Gastroesophageal sphincter (tissue), 4 donors: ENCODE data around the gene NDUFAB1. TPM values are rescaled to one million over a fixed set of nuclear protein-coding genes. Genes with fewer than 3 reads are reported as not detected.

Experiments used
- ATAC-seq: fragments of 150-250 bp; one replicate; pipeline ENCODE4 v1.9.1; 2016; ENCODE audit warnings: mild to moderate bottlenecking, moderate library complexity
- H3K27ac ChIP-seq, 4 donors: fragments of 200-600 bp; sonication (generic) in 3 of 4; 1 replicate in 3 of 4; 2 replicates in 1 of 4; pipeline ENCODE4 v1.5.1; 2016 to 2019
- H3K27me3 ChIP-seq: fragments of 200-600 bp; sonication (generic); one replicate; pipeline ENCODE4 v1.5.1; 2019
- H3K36me3 ChIP-seq, 2 donors: fragments of 200-600 bp; sonication (generic); one replicate each; pipeline ENCODE4 v1.5.1; 2019; ENCODE audit warnings: control low read depth in 1 of 2
- H3K4me1 ChIP-seq, 3 donors: fragments of 200-600 bp; sonication (generic); 1 replicate in 2 of 3; 2 replicates in 1 of 3; pipeline ENCODE4 v1.5.1; 2016 to 2019; ENCODE audit warnings: control low read depth in 2 of 3
- H3K4me3 ChIP-seq, 2 donors: fragments of 200-600 bp; sonication (generic); one replicate each; pipeline ENCODE4 v1.5.1; 2019; ENCODE audit warnings: mild to moderate bottlenecking in 1 of 2, moderate library complexity in 1 of 2
- H3K9me3 ChIP-seq, 3 donors: fragments of 200-600 bp; sonication (generic); one replicate each; pipeline ENCODE4 v1.5.1; 2017 to 2019; ENCODE audit warnings: control low read depth in 2 of 3
- CTCF ChIP-seq, 4 experiments: fragments of 200-600 bp in 2 of 4; fragments of 450-650 bp in 2 of 4; sonication (generic) in 1 of 4; IDR thresholded peaks; one replicate each; pipeline ENCODE4 v1.5.1; 2017 to 2019; ENCODE audit warnings: antibody characterized with exemption in 4 of 4, mild to moderate bottlenecking in 2 of 4, moderate library complexity in 2 of 4
- EP300 ChIP-seq: sonication (generic); formaldehyde crosslinking; IDR thresholded peaks from one replicate; pipeline ENCODE4 v1.6.1; 2017; ENCODE audit warnings: antibody characterized with exemption, mild to moderate bottlenecking
- POLR2A ChIP-seq, 2 donors: fragments of 450-650 bp; IDR thresholded peaks; one replicate each; pipeline ENCODE4 v1.6.1; 2017; ENCODE audit warnings: antibody characterized with exemption in 2 of 2, mild to moderate bottlenecking in 2 of 2, moderate library complexity in 1 of 2
- POLR2AphosphoS5 ChIP-seq: sonication (generic); formaldehyde crosslinking; IDR thresholded peaks from one replicate; pipeline ENCODE4 v1.6.1; 2017; ENCODE audit warnings: antibody characterized with exemption
- WGBS, 2 donors: methylation state at CpG; one replicate each; pipeline ENCODE4 v1.1.5; 2018; ENCODE audit warnings: low coverage in 1 of 2; 5-methylcytosine and 5-hydroxymethylcytosine counted together
- total RNA-seq, 4 donors: library from RNA; depleted of rRNA; stranded (reverse); fragments of >200 nt; gene quantifications; one replicate each; pipeline ENCODE4 v1.1.0, GENCODE V29; 2016

The NDUFAB1 gene
- total RNA-seq, 4 donors from 2014 or later = 75.2 to 106 (median 92.4) TPM

- Histone ChIP-seq H3K4me3 (no peak overlapping the region), H3K27me3 (no peaks in the 10 kb centered on the region), H3K27ac (no peak overlapping the region), H3K36me3 (peaks cover 0 to 100% of the 10 kb centered on the region in 2 donors), H3K9me3 (no peaks in the 10 kb centered on the region), H3K4me1 (no peaks in the 10 kb centered on the region)
- ATAC-seq = no peak
- TF ChIP-seq EP300 = no peak
- no peak for TF ChIP-seq POLR2AphosphoS5
- TF ChIP-seq POLR2A (IDR thresholded peaks at IDR 0.05) = no peak
- no peak for TF ChIP-seq CTCF (IDR thresholded peaks at IDR 0.05)
- 92 to 100% methylated on average over 2 to 8 of the region's 9 CpGs for WGBS, 2 donors
These were observed 23.7 kb downstream of the NDUFAB1 start for GRCh38 chr16:23572394-23572793.

GRCh38 chr16:23571895-23572294 is 24.2 kb downstream of the NDUFAB1 start:
- H3K9me3 ChIP-seq = no peaks in the 10 kb centered on the region
- no peak for ATAC-seq
- no peak overlapping the region for H3K4me3 ChIP-seq
- H3K36me3 ChIP-seq = peaks cover 0 to 100% of the 10 kb centered on the region in 2 donors
- no peaks in the 10 kb centered on the region for H3K27me3 ChIP-seq
- H3K27ac ChIP-seq = no peak overlapping the region
- 73 to 89% methylated on average over 1 to 3 of the region's 5 CpGs for WGBS, 2 donors
- no peak for TF ChIP-seq CTCF (IDR thresholded peaks at IDR 0.05)
- no peak for TF ChIP-seq EP300
- TF ChIP-seq POLR2AphosphoS5 = no peak
- no peak for TF ChIP-seq POLR2A (IDR thresholded peaks at IDR 0.05)
- H3K4me1 ChIP-seq = no peaks in the 10 kb centered on the region

- Histone ChIP-seq H3K27me3 (no peaks in the 10 kb centered on the region), H3K9me3 (no peaks in the 10 kb centered on the region), H3K4me1 (no peaks in the 10 kb centered on the region), H3K27ac (no peak overlapping the region), H3K4me3 (no peak overlapping the region), H3K36me3 (peaks cover 0 to 100% of the 10 kb centered on the region in 2 donors)
- 64 to 78% methylated on average over 4 to 7 of the region's 8 CpGs for WGBS, 2 donors
- TF ChIP-seq POLR2AphosphoS5 = no peak
- TF ChIP-seq POLR2A (IDR thresholded peaks at IDR 0.05) = no peak
- TF ChIP-seq EP300 = no peak
- TF ChIP-seq CTCF (IDR thresholded peaks at IDR 0.05) = no peak
- ATAC-seq = no peak
These were observed 25.0 kb downstream of the NDUFAB1 start for GRCh38 chr16:23570992-23571632.

- WGBS, 2 donors = 69% methylated on average over 3 of the region's 3 CpGs; no CpG with 5 or more reads in 1 of the 2 donors
- Histone ChIP-seq H3K27me3 (no peaks in the 10 kb centered on the region), H3K36me3 (peaks cover 0 to 100% of the 10 kb centered on the region in 2 donors), H3K4me1 (peaks cover 0 to 6% (median 0%) of the 10 kb centered on the region in 3 donors), H3K9me3 (no peaks in the 10 kb centered on the region), H3K27ac (no peak overlapping the region), H3K4me3 (no peak overlapping the region)
- no peak for ATAC-seq
- TF ChIP-seq CTCF (IDR thresholded peaks at IDR 0.05) = no peak
- TF ChIP-seq EP300 = no peak
- no peak for TF ChIP-seq POLR2AphosphoS5
- TF ChIP-seq POLR2A (IDR thresholded peaks at IDR 0.05) = no peak
These were observed 28.5 kb downstream of the NDUFAB1 start for GRCh38 chr16:23567602-23568001.

- H3K27ac ChIP-seq = no peak overlapping the region
- 86 to 100% methylated on average over 2 to 8 of the region's 8 CpGs for WGBS, 2 donors
These were observed 29.4 kb downstream of the NDUFAB1 start for GRCh38 chr16:23566724-23567123.

More at GRCh38 chr16:23566724-23567123, 29.4 kb downstream of the NDUFAB1 start:
- H3K9me3 ChIP-seq = no peaks in the 10 kb centered on the region
- peaks cover 0 to 6% (median 0%) of the 10 kb centered on the region in 3 donors for H3K4me1 ChIP-seq
- H3K36me3 ChIP-seq = peaks cover 0 to 100% of the 10 kb centered on the region in 2 donors
- H3K4me3 ChIP-seq = no peak overlapping the region
- ATAC-seq = no peak
- no peaks in the 10 kb centered on the region for H3K27me3 ChIP-seq
- TF ChIP-seq EP300 (no peak), POLR2A (IDR thresholded peaks at IDR 0.05) (no peak), CTCF (IDR thresholded peaks at IDR 0.05) (no peak), POLR2AphosphoS5 (no peak)
